ENCODE data around the gene BSPRY.
A peak's percentile ranks its signal among the peaks of the same experiment; 100 is the strongest.
"Not testable (repeated sequence)": the region's sequence is repeated elsewhere in the genome, so short reads cannot be mapped to it uniquely, and the experiment has no call there.

Gene BSPRY

GRCh38 chr9:113395000-113395861 is 45.9 kb downstream of the BSPRY start:
- no peak for DNase-seq (ENCODE audit: low spot score)

- DNase-seq (ENCODE audit: low spot score), result no peak
These were observed 47.9 kb downstream of the BSPRY start for GRCh38 chr9:113397203-113397631.

GRCh38 chr9:113398796-113399195 is 49.5 kb downstream of the BSPRY start:
- no peak for DNase-seq (ENCODE audit: low spot score)

GRCh38 chr9:113399646-113400200 is 50.4 kb downstream of the BSPRY start:
- DNase-seq (ENCODE audit: low spot score), result no peak

- DNase-seq (ENCODE audit: low spot score), result peak; percentile 99
These were observed 51.9 kb downstream of the BSPRY start, which contains the start of gene ALAD for GRCh38 chr9:113401027-113401792. Gene ALAD, minus strand, starts transcription at chr9:113401284. Its CDS starts 7,725 bp downstream, at chr9:113393559.

GRCh38 chr9:113403646-113404045 is 54.3 kb downstream of the BSPRY start:
- DNase-seq (ENCODE audit: low spot score), result no peak

- DNase-seq (ENCODE audit: low spot score), result not testable (repeated sequence)
These were observed 57.0 kb downstream of the BSPRY start for GRCh38 chr9:113406353-113406752.

- DNase-seq (ENCODE audit: low spot score), result peak; percentile 70
These were observed 57.7 kb downstream of the BSPRY start for GRCh38 chr9:113406873-113407511.

GRCh38 chr9:113409481-113409880 is 60.1 kb downstream of the BSPRY start:
- no peak for DNase-seq (ENCODE audit: low spot score)

GRCh38 chr9:113409883-113410206 is 60.5 kb downstream of the BSPRY start:
- DNase-seq (ENCODE audit: low spot score), result no peak

- DNase-seq (ENCODE audit: low spot score), result peak; percentile 93
These were observed 61.0 kb downstream of the BSPRY start, which contains the start of the genes C9orf43 and POLE3 for GRCh38 chr9:113410207-113410864. Gene C9orf43, plus strand, starts transcription at chr9:113410747. Its CDS starts 2,747 bp downstream, at chr9:113413494. Gene POLE3, minus strand, starts transcription at chr9:113410675. Its CDS starts 382 bp downstream, at chr9:113410293.

- no peak for DNase-seq (ENCODE audit: low spot score)
These were observed 66.9 kb downstream of the BSPRY start for GRCh38 chr9:113416149-113416721.

GRCh38 chr9:113417370-113417769 is 68.0 kb downstream of the BSPRY start:
- no peak for DNase-seq (ENCODE audit: low spot score)
